Activated CD4-positive, alpha-beta T cell treated with anti-CD3 and anti-CD28 coated beads for 36 hours (primary cell): Measurements from ENCODE around the gene SMOC2. TPM values are rescaled to one million over a fixed set of nuclear protein-coding genes. Genes with fewer than 3 reads are reported as not detected.

Source experiments
- ATAC-seq: fragments of 200-7000 bp; cut with Tn5 transposase; one replicate; pipeline ENCODE4 v1.10.0; 2021; ENCODE audit warnings: mild to moderate bottlenecking, moderate library complexity
- CTCF ChIA-PET: fragments of 350-600 bp; sonication (Branson Sonifier 250); formaldehyde crosslinking; loops from one replicate; lab custom pipeline; 2021; ENCODE audit warnings: antibody characterized with exemption; lab: Charles Lee
- POLR2A ChIA-PET: fragments of 350-600 bp; sonication (Branson Sonifier 250); formaldehyde crosslinking; loops from one replicate; lab custom pipeline; 2021; ENCODE audit warnings: antibody characterized with exemption, inconsistent platforms; lab: Charles Lee
- DNase-seq: peaks from one replicate; pipeline ENCODE4 v3.0.0-alpha.2; 2020
- H3K27ac Mint-ChIP-seq: one replicate; pipeline ENCODE4 v1.8.0; 2021; ENCODE audit warnings: mixed read lengths
- H3K27me3 Mint-ChIP-seq: one replicate; pipeline ENCODE4 v1.8.0; 2021; ENCODE audit warnings: mixed read lengths
- H3K36me3 Mint-ChIP-seq: one replicate; pipeline ENCODE4 v1.8.0; 2021; ENCODE audit warnings: low read depth, mixed read lengths
- H3K4me1 Mint-ChIP-seq: one replicate; pipeline ENCODE4 v1.8.0; 2021; ENCODE audit warnings: mixed read lengths
- H3K4me3 Mint-ChIP-seq: one replicate; pipeline ENCODE4 v1.8.0; 2021; ENCODE audit warnings: mild to moderate bottlenecking, moderate library complexity, mixed read lengths
- H3K9me3 Mint-ChIP-seq: one replicate; pipeline ENCODE4 v1.8.0; 2021; ENCODE audit warnings: low read depth, mixed read lengths
- intact Hi-C, 2 experiments: fragments of 100-400 bp; cut with DNase I in 1 of 2; cut with micrococcal nuclease in 1 of 2; formaldehyde crosslinking; loops; one replicate each; pipeline versions ENCODE4 v1.14.2 to v1.15.1; 2022 to 2024; cut with DNase I, micrococcal nuclease
- total RNA-seq, 2 experiments: library from RNA; stranded (reverse); gene quantifications; one replicate each; pipeline ENCODE4 v1.2.3, GENCODE V29; 2021

The SMOC2 gene
- total RNA-seq, 2 experiments from 2014 or later, result not detected

- POLR2A ChIA-PET, result no interaction called here
- Mint-ChIP-seq H3K27ac (no peak overlapping the region), H3K36me3 (no peaks in the 10 kb centered on the region), H3K9me3 (peaks cover 2% of the 10 kb centered on the region), H3K4me1 (no peaks in the 10 kb centered on the region), H3K4me3 (no peak overlapping the region), H3K27me3 (peaks cover 7% of the 10 kb centered on the region)
- no peak for DNase-seq
- intact Hi-C loops, result no loop called here
- CTCF ChIA-PET, result no interaction called here
- ATAC-seq, result no peak
These were observed 190.6 kb downstream of the SMOC2 start for GRCh38 chr6:168631564-168631963.

- no peak overlapping the region for H3K27ac Mint-ChIP-seq
These were observed 191.7 kb downstream of the SMOC2 start for GRCh38 chr6:168632694-168633093.

GRCh38 chr6:168634541-168635328 lies 193.8 kb downstream of the SMOC2 start:
- POLR2A ChIA-PET, result no interaction called here
- H3K4me3 Mint-ChIP-seq, result no peak overlapping the region
- no peaks in the 10 kb centered on the region for H3K4me1 Mint-ChIP-seq
- CTCF ChIA-PET, result no interaction called here
- peaks cover 2% of the 10 kb centered on the region for H3K9me3 Mint-ChIP-seq
- ATAC-seq (no peak), DNase-seq (no peak)
- peaks cover 7% of the 10 kb centered on the region for H3K27me3 Mint-ChIP-seq
- intact Hi-C loops, result no loop called here
- H3K36me3 Mint-ChIP-seq, result no peaks in the 10 kb centered on the region
- no peak overlapping the region for H3K27ac Mint-ChIP-seq

More at GRCh38 chr6:168632694-168633093, 191.7 kb downstream of the SMOC2 start:
- H3K27me3 Mint-ChIP-seq, result peaks cover 7% of the 10 kb centered on the region
- CTCF ChIA-PET, result no interaction called here
- DNase-seq, result no peak
- intact Hi-C loops, result no loop called here
- no peaks in the 10 kb centered on the region for H3K4me1 Mint-ChIP-seq
- peaks cover 2% of the 10 kb centered on the region for H3K9me3 Mint-ChIP-seq
- no peaks in the 10 kb centered on the region for H3K36me3 Mint-ChIP-seq
- ATAC-seq, result no peak
- no peak overlapping the region for H3K4me3 Mint-ChIP-seq
- POLR2A ChIA-PET, result no interaction called here

GRCh38 chr6:168636147-168637004 lies 195.4 kb downstream of the SMOC2 start:
- Mint-ChIP-seq H3K27ac (no peak overlapping the region), H3K27me3 (peaks cover 11% of the 10 kb centered on the region), H3K4me1 (no peaks in the 10 kb centered on the region), H3K9me3 (peaks cover 2% of the 10 kb centered on the region), H3K36me3 (no peaks in the 10 kb centered on the region), H3K4me3 (no peak overlapping the region)
- intact Hi-C loops, result no loop called here
- DNase-seq (no peak), ATAC-seq (no peak)
- POLR2A ChIA-PET, result no interaction called here
- CTCF ChIA-PET, result no interaction called here

- H3K4me1 Mint-ChIP-seq, result no peaks in the 10 kb centered on the region
- no peak for DNase-seq
- CTCF ChIA-PET, result no interaction called here
- H3K9me3 Mint-ChIP-seq, result peaks cover 2% of the 10 kb centered on the region
- no peaks in the 10 kb centered on the region for H3K36me3 Mint-ChIP-seq
- no peak for ATAC-seq
- H3K27ac Mint-ChIP-seq, result no peak overlapping the region
- H3K27me3 Mint-ChIP-seq, result peaks cover 6% of the 10 kb centered on the region
- intact Hi-C loops, result no loop called here
- H3K4me3 Mint-ChIP-seq, result no peak overlapping the region
- POLR2A ChIA-PET, result no interaction called here
These were observed 196.8 kb downstream of the SMOC2 start for GRCh38 chr6:168637834-168638233.

- ChIA-PET CTCF (interaction anchor here (0.6 kb wide), 1 partner anchor 712 kb away, joined by 3 read pairs; no protein-coding TSS in a partner anchor), POLR2A (no interaction called here)
- no peaks in the 10 kb centered on the region for H3K36me3 Mint-ChIP-seq
- no peak overlapping the region for H3K27ac Mint-ChIP-seq
- no peak for ATAC-seq
- peaks cover 4% of the 10 kb centered on the region for H3K27me3 Mint-ChIP-seq
- DNase-seq, result no peak
- no peaks in the 10 kb centered on the region for H3K9me3 Mint-ChIP-seq
- no peaks in the 10 kb centered on the region for H3K4me1 Mint-ChIP-seq
- no peak overlapping the region for H3K4me3 Mint-ChIP-seq
- intact Hi-C loops, result no loop called here
These were observed 197.7 kb downstream of the SMOC2 start for GRCh38 chr6:168638468-168639271.

- Mint-ChIP-seq H3K27ac (no peak overlapping the region), H3K36me3 (no peaks in the 10 kb centered on the region), H3K4me1 (no peaks in the 10 kb centered on the region), H3K9me3 (no peaks in the 10 kb centered on the region), H3K4me3 (no peak overlapping the region), H3K27me3 (peaks cover 4% of the 10 kb centered on the region)
- ChIA-PET POLR2A (no interaction called here), CTCF (no interaction called here)
- intact Hi-C loops, result no loop called here
- DNase-seq, result no peak
- no peak for ATAC-seq
These were observed 199.2 kb downstream of the SMOC2 start for GRCh38 chr6:168640181-168640580.

GRCh38 chr6:168640768-168641167 lies 199.8 kb downstream of the SMOC2 start:
- POLR2A ChIA-PET, result no interaction called here
- intact Hi-C loops, result no loop called here
- ATAC-seq (no peak), DNase-seq (no peak)
- Mint-ChIP-seq H3K27ac (no peak overlapping the region), H3K9me3 (no peaks in the 10 kb centered on the region), H3K36me3 (no peaks in the 10 kb centered on the region), H3K27me3 (peaks cover 6% of the 10 kb centered on the region), H3K4me3 (no peak overlapping the region), H3K4me1 (no peaks in the 10 kb centered on the region)
- CTCF ChIA-PET, result no interaction called here

- ChIA-PET POLR2A (no interaction called here), CTCF (no interaction called here)
- no peak for DNase-seq
- no peak overlapping the region for H3K27ac Mint-ChIP-seq
- no peaks in the 10 kb centered on the region for H3K36me3 Mint-ChIP-seq
- H3K4me3 Mint-ChIP-seq, result no peak overlapping the region
- H3K9me3 Mint-ChIP-seq, result no peaks in the 10 kb centered on the region
- H3K27me3 Mint-ChIP-seq, result peaks cover 8% of the 10 kb centered on the region
- no peaks in the 10 kb centered on the region for H3K4me1 Mint-ChIP-seq
- no peak for ATAC-seq
- intact Hi-C loops, result no loop called here
These were observed 200.5 kb downstream of the SMOC2 start for GRCh38 chr6:168641446-168641845.

- H3K27ac Mint-ChIP-seq, result no peak overlapping the region
- ChIA-PET POLR2A (no interaction called here), CTCF (no interaction called here)
- DNase-seq (no peak), ATAC-seq (no peak)
- H3K4me1 Mint-ChIP-seq, result no peaks in the 10 kb centered on the region
- H3K36me3 Mint-ChIP-seq, result no peaks in the 10 kb centered on the region
- H3K4me3 Mint-ChIP-seq, result no peak overlapping the region
- intact Hi-C loops, result no loop called here
- H3K9me3 Mint-ChIP-seq, result no peaks in the 10 kb centered on the region
- H3K27me3 Mint-ChIP-seq, result peaks cover 8% of the 10 kb centered on the region
These were observed 202.4 kb downstream of the SMOC2 start for GRCh38 chr6:168643401-168643800.

GRCh38 chr6:168645326-168645725 lies 204.3 kb downstream of the SMOC2 start:
- Mint-ChIP-seq H3K27ac (no peak overlapping the region), H3K36me3 (no peaks in the 10 kb centered on the region), H3K27me3 (peaks cover 5% of the 10 kb centered on the region), H3K9me3 (no peaks in the 10 kb centered on the region), H3K4me1 (no peaks in the 10 kb centered on the region), H3K4me3 (no peak overlapping the region)
- intact Hi-C loops, result no loop called here
- POLR2A ChIA-PET, result no interaction called here
- CTCF ChIA-PET, result no interaction called here
- ATAC-seq (no peak), DNase-seq (no peak)
